IMR-90 (cell line): ENCODE measurements around the gene SETD2. TPM values are rescaled to one million over a fixed set of nuclear protein-coding genes. Genes with fewer than 3 reads are reported as not detected.

ENCODE experiments used
- ATAC-seq: fragments of 200-7000 bp; cut with Tn5 transposase; 2 replicates; pipeline ENCODE4 v1.9.1; 2020; ENCODE audit warnings: low read depth, mild to moderate bottlenecking, moderate library complexity
- BruUV-seq: library from RNA; stranded (reverse); fragments of 400-500 nt; replicated peaks from 2 replicates; lab custom pipeline; 2021; lab: Mats Ljungman, UMichigan
- CTCF ChIA-PET: fragments of 300-600 bp; formaldehyde crosslinking; extraction: SDS; loops from one replicate; lab custom pipeline; 2021; ENCODE audit warnings: antibody characterized with exemption; lab: Yijun Ruan, JAX
- POLR2A ChIA-PET: fragments of 300-600 bp; sonication (Branson Sonifier 250); formaldehyde crosslinking; loops from one replicate; lab custom pipeline; 2022; ENCODE audit warnings: antibody characterized with exemption; ENCODE audit not compliant: unreplicated experiment; lab: Charles Lee
- DNase-seq: peaks from one replicate; pipeline ENCODE4 v3.0.0; 2013
- H2AFZ ChIP-seq: replicated peaks from 2 replicates; pipeline ENCODE3; 2013; ENCODE audit warnings: low read length, mild to moderate bottlenecking; ENCODE audit not compliant: poor library complexity
- H2AK5ac ChIP-seq: 2 replicates; pipeline ENCODE4 v1.6.1; 2013; ENCODE audit warnings: low read depth, low read length, inconsistent platforms
- H2AK9ac ChIP-seq: replicated peaks from 2 replicates; pipeline ENCODE3; 2013; ENCODE audit warnings: mild to moderate bottlenecking, low read depth, low read length, moderate library complexity; ENCODE audit not compliant: poor library complexity
- H2BK120ac ChIP-seq: 2 replicates; pipeline ENCODE4 v1.6.1; 2013; ENCODE audit warnings: low read depth, low read length, inconsistent platforms
- H2BK15ac ChIP-seq: 3 replicates; pipeline ENCODE4 v1.6.1; 2013; ENCODE audit warnings: low read depth, low read length, inconsistent platforms
- H2BK20ac ChIP-seq: 2 replicates; pipeline ENCODE4 v1.6.1; 2013; ENCODE audit warnings: low read depth, mild to moderate bottlenecking, inconsistent platforms, low read length, moderate library complexity
- H2BK5ac ChIP-seq: 2 replicates; pipeline ENCODE4 v1.6.1; 2013; ENCODE audit warnings: mild to moderate bottlenecking, low read depth, low read length, inconsistent platforms; ENCODE audit not compliant: poor library complexity, severe bottlenecking
- H3K14ac ChIP-seq: replicated peaks from 2 replicates; pipeline ENCODE4 v1.6.1; 2013; ENCODE audit warnings: low read depth, low read length, inconsistent platforms
- H3K18ac ChIP-seq: 2 replicates; pipeline ENCODE4 v1.6.1; 2013; ENCODE audit warnings: low read depth, low read length, control low read depth
- H3K23ac ChIP-seq: 2 replicates; pipeline ENCODE4 v1.6.1; 2013; ENCODE audit warnings: low read depth, low read length, inconsistent platforms
- H3K27ac ChIP-seq: 2 replicates; pipeline ENCODE4 v1.5.1; 2013; ENCODE audit warnings: mild to moderate bottlenecking, control low read depth, low read length; ENCODE audit not compliant: insufficient read depth
- H3K27me3 ChIP-seq: 2 replicates; pipeline ENCODE4 v1.6.1; 2013; ENCODE audit warnings: low read length; ENCODE audit not compliant: control insufficient read depth, insufficient read depth
- H3K36me3 ChIP-seq: 2 replicates; pipeline ENCODE4 v1.6.1; 2013; ENCODE audit warnings: low read length, mixed read lengths; ENCODE audit not compliant: control insufficient read depth, insufficient read depth
- H3K4ac ChIP-seq: 2 replicates; pipeline ENCODE4 v1.6.1; 2013; ENCODE audit warnings: low read depth, low read length, inconsistent platforms
- H3K4me1 ChIP-seq: 2 replicates; pipeline ENCODE4 v1.6.1; 2013; ENCODE audit warnings: low read length, mixed read lengths; ENCODE audit not compliant: control insufficient read depth, insufficient read depth
- H3K4me2 ChIP-seq: 2 replicates; pipeline ENCODE4 v1.6.1; 2013; ENCODE audit warnings: low read depth, mild to moderate bottlenecking, control low read depth, low read length, moderate library complexity
- H3K4me3 ChIP-seq: 2 replicates; pipeline ENCODE4 v1.5.1; 2013; ENCODE audit warnings: low read depth, mild to moderate bottlenecking, control low read depth, low read length, moderate library complexity; ENCODE audit not compliant: insufficient read depth
- H3K56ac ChIP-seq: 2 replicates; pipeline ENCODE4 v1.6.1; 2013; ENCODE audit warnings: low read length, inconsistent platforms; ENCODE audit not compliant: insufficient read depth; ENCODE audit errors: extremely low read depth
- H3K79me1 ChIP-seq, 2 experiments: 2 replicates each; pipeline ENCODE4 v1.6.1; 2013; ENCODE audit warnings: low read length in 2 of 2, inconsistent platforms in 1 of 2, low read depth in 1 of 2
- H3K9ac ChIP-seq: 2 replicates; pipeline ENCODE4 v1.6.1; 2013; ENCODE audit warnings: low read depth, low read length, control low read depth
- H3K9me1 ChIP-seq: 2 replicates; pipeline ENCODE4 v1.6.1; 2013; ENCODE audit warnings: low read length, inconsistent platforms; ENCODE audit not compliant: insufficient read depth
- H3K9me3 ChIP-seq: 2 replicates; pipeline ENCODE4 v1.6.1; 2013; ENCODE audit warnings: low read length; ENCODE audit not compliant: control insufficient read depth, insufficient read depth
- H4K20me1 ChIP-seq: 2 replicates; pipeline ENCODE4 v1.6.1; 2013; ENCODE audit warnings: low read length, inconsistent platforms; ENCODE audit not compliant: insufficient read depth
- H4K5ac ChIP-seq: 2 replicates; pipeline ENCODE4 v1.6.1; 2013; ENCODE audit warnings: mild to moderate bottlenecking, low read depth, low read length, control low read depth
- H4K8ac ChIP-seq, 2 experiments: 2 replicates each; pipeline ENCODE4 v1.6.1; 2013; ENCODE audit warnings: low read depth in 2 of 2, low read length in 2 of 2, control low read depth in 1 of 2, inconsistent platforms in 1 of 2
- H4K91ac ChIP-seq: 2 replicates; pipeline ENCODE4 v1.6.1; 2013; ENCODE audit warnings: low read depth, low read length, inconsistent platforms; ENCODE audit not compliant: insufficient read depth
- BHLHE40 ChIP-seq: fragments of 150-350 bp; IDR thresholded peaks from 2 replicates; pipeline ENCODE4 v1.6.1; 2016; ENCODE audit warnings: mild to moderate bottlenecking, low read depth, low read length
- CEBPB ChIP-seq: IDR thresholded peaks from 2 replicates; pipeline ENCODE4 v1.6.1; 2012; ENCODE audit warnings: low read depth, low read length, improper control_type of control experiment
- CTCF ChIP-seq: conservative IDR thresholded peaks from 2 replicates; pipeline ENCODE4 v1.5.1; 2012; ENCODE audit warnings: mild to moderate bottlenecking, low read depth, low read length, improper control_type of control experiment
- ELK1 ChIP-seq: fragments of 150-350 bp; IDR thresholded peaks from 2 replicates; pipeline ENCODE4 v1.6.1; 2016; ENCODE audit warnings: low read depth, mild to moderate bottlenecking, low read length, moderate library complexity, borderline replicate concordance
- FOS ChIP-seq: fragments of 150-350 bp; IDR thresholded peaks from 2 replicates; pipeline ENCODE4 v1.6.1; 2016; ENCODE audit warnings: low read depth, low read length
- MAFK ChIP-seq: IDR thresholded peaks from 2 replicates; pipeline ENCODE4 v1.6.1; 2012; ENCODE audit warnings: low read depth, low read length, improper control_type of control experiment
- MAZ ChIP-seq: IDR thresholded peaks from 2 replicates; pipeline ENCODE4 v1.6.1; 2012; ENCODE audit warnings: low read depth, mild to moderate bottlenecking, low read length, improper control_type of control experiment, moderate library complexity, borderline replicate concordance
- MXI1 ChIP-seq: IDR thresholded peaks from 2 replicates; pipeline ENCODE4 v1.6.1; 2012; ENCODE audit warnings: low read depth, mild to moderate bottlenecking, low read length, moderate library complexity, borderline replicate concordance
- NFE2L2 ChIP-seq: fragments of 150-350 bp; IDR thresholded peaks from 2 replicates; pipeline ENCODE4 v1.6.1; 2016; ENCODE audit warnings: low read depth, mild to moderate bottlenecking, low read length
- POLR2A ChIP-seq: IDR thresholded peaks from 2 replicates; pipeline ENCODE4 v1.6.1; 2012; ENCODE audit warnings: mild to moderate bottlenecking, low read depth, low read length
- SMC3 ChIP-seq: fragments of 150-350 bp; IDR thresholded peaks from 2 replicates; pipeline ENCODE4 v1.6.1; 2016; ENCODE audit warnings: low read depth, mild to moderate bottlenecking, antibody characterized with exemption, low read length, moderate library complexity
- USF2 ChIP-seq: fragments of 150-350 bp; IDR thresholded peaks from 2 replicates; pipeline ENCODE4 v1.6.1; 2017; ENCODE audit warnings: mild to moderate bottlenecking, antibody characterized with exemption, low read length, low read depth
- WGBS, 2 experiments: methylation state at CpG; one replicate each; pipeline versions ENCODE4 v1.1.5 to v1.1.7; 2013; ENCODE audit warnings: missing lambda C conversion rate in 2 of 2; ENCODE audit not compliant: insufficient read length in 1 of 2; ENCODE audit errors: extremely low coverage in 2 of 2; 5-methylcytosine and 5-hydroxymethylcytosine counted together
- dilution Hi-C: fragments of 300-500 bp; cut with HindIII; formaldehyde crosslinking; loops from one replicate; pipeline ENCODE4 v1.14.3; 2018; ENCODE audit warnings: low sequenced_read_pairs; ENCODE audit not compliant: unreplicated experiment
- in situ Hi-C: fragments of 300-500 bp; cut with MboI; formaldehyde crosslinking; loops from 3 replicates; pipeline ENCODE4 v1.14.3; 2019; ENCODE audit warnings: low sequenced_read_pairs, inconsistent platforms, mixed read lengths
- intact Hi-C: fragments of 100-400 bp; cut with micrococcal nuclease; formaldehyde crosslinking; loops from 2 replicates; pipeline ENCODE4 v1.10.0; 2022
- polyA plus RNA-seq, 3 experiments: library from polyadenylated mRNA; depleted of rRNA; stranded (reverse); fragments of >200 nt; gene quantifications; 2 replicates each; pipeline ENCODE4 v1.2.3, GENCODE V29; 2012; ENCODE audit warnings: low replicate concordance in 1 of 3
- total RNA-seq: library from RNA; depleted of rRNA; stranded (reverse); fragments of >200 nt; gene quantifications from 2 replicates; pipeline ENCODE4 v1.2.3, GENCODE V29; 2012

Gene SETD2
- total and polyA plus RNA-seq, 2 of the 4 experiments (the other 2 are of a cell fraction): 18.3 to 20.1 TPM

GRCh38 chr3:47098910-47099309 is 65.0 kb downstream of the SETD2 start:
- H3K79me1 ChIP-seq: peaks cover 30 to 55% of the 10 kb centered on the region in 2 experiments
- no peak for TF ChIP-seq FOS
- no peak for TF ChIP-seq MAFK
- TF ChIP-seq POLR2A: no peak
- TF ChIP-seq MXI1: no peak
- no peak for TF ChIP-seq SMC3
- no peak for TF ChIP-seq CEBPB
- TF ChIP-seq BHLHE40: no peak
- TF ChIP-seq CTCF: no peak
- TF ChIP-seq USF2: no peak
- TF ChIP-seq MAZ: no peak
- no peak for TF ChIP-seq NFE2L2
- no peak for TF ChIP-seq ELK1
- H2AFZ ChIP-seq: no peak overlapping the region
- no TSS peak for BruUV-seq
- H3K36me3 ChIP-seq: peaks cover 14% of the 10 kb centered on the region
- H2BK20ac ChIP-seq: no peak overlapping the region; the same call in 1 of the 2 replicates
- H2AK9ac ChIP-seq: no peak overlapping the region
- intact Hi-C loops (loop anchor here (10.0 kb wide), 1 partner anchor 226 kb away; no protein-coding TSS in a partner anchor), in situ Hi-C loops (no loop called here), dilution Hi-C loops (no loop called here)
- no peak overlapping the region for H3K4me3 ChIP-seq
- 0 out of 4 replicates have a peak overlapping the region, but pooled peaks of 1 of the 2 experiments have one; percentile 1 for H4K8ac ChIP-seq
- peak overlapping the region; percentile 32; the same call in 1 of the 2 replicates for H4K5ac ChIP-seq
- H3K4me1 ChIP-seq: peaks cover 9% of the 10 kb centered on the region
- H3K4me2 ChIP-seq: no peak overlapping the region
- H3K9me1 ChIP-seq: peaks cover 10% of the 10 kb centered on the region; the same call in 1 of the 2 replicates
- CTCF ChIA-PET: no interaction called here
- no peaks in the 10 kb centered on the region for H4K20me1 ChIP-seq
- H2BK5ac ChIP-seq: no peak overlapping the region
- no peak overlapping the region for H2BK15ac ChIP-seq
- H3K56ac ChIP-seq: no peak overlapping the region
- no peak overlapping the region for H2BK120ac ChIP-seq
- no peak overlapping the region for H3K27ac ChIP-seq
- H3K9me3 ChIP-seq: no peaks in the 10 kb centered on the region
- H3K18ac ChIP-seq: no peak overlapping the region; the same call in 1 of the 2 replicates
- POLR2A ChIA-PET: no interaction called here
- no peak overlapping the region for H3K4ac ChIP-seq
- peak overlapping the region; percentile 38; the same call in 1 of the 2 replicates for H3K23ac ChIP-seq
- H3K14ac ChIP-seq: no peak overlapping the region; the same call in 1 of the 2 replicates
- no CpG with 5 or more reads among the region's 2 CpGs for WGBS, 2 experiments
- ATAC-seq (no peak), DNase-seq (no peak)
- H3K27me3 ChIP-seq: no peaks in the 10 kb centered on the region
- H2AK5ac ChIP-seq: no peak overlapping the region
- no peak overlapping the region for H4K91ac ChIP-seq
- H3K9ac ChIP-seq: no peak overlapping the region
